Coronary artery (tissue), 2 donors: ENCODE measurements around the gene KRTAP10-6.
"Not testable (repeated sequence)": the region's sequence is repeated elsewhere in the genome, so short reads cannot be mapped to it uniquely, and the experiment has no call there.

Experiments used
- DNase-seq: peaks from one replicate; pipeline ENCODE4 v3.0.0-alpha.2; 2017; ENCODE audit warnings: low spot score
- H3K27ac ChIP-seq, 2 donors: fragments of 200-600 bp; sonication (generic); one replicate each; pipeline ENCODE4 v1.5.1; 2016 to 2019
- H3K4me3 ChIP-seq: fragments of 200-600 bp; sonication (generic); 2 replicates; pipeline ENCODE4 v1.5.1; 2016; ENCODE audit warnings: mild to moderate bottlenecking, moderate library complexity
- CTCF ChIP-seq: fragments of 200-600 bp; sonication (generic); IDR thresholded peaks from one replicate; pipeline ENCODE4 v1.5.1; 2019; ENCODE audit warnings: antibody characterized with exemption

KRTAP10-6 gene

GRCh38 chr21:44585892-44586291 lies 6.4 kb downstream of the KRTAP10-6 start:
- TF ChIP-seq CTCF: no peak
- Histone ChIP-seq H3K27ac (no peak overlapping the region), H3K4me3 (no peak overlapping the region)
- DNase-seq: no peak

GRCh38 chr21:44583800-44584147 lies 8.5 kb downstream of the KRTAP10-6 start:
- no peak for DNase-seq
- Histone ChIP-seq H3K4me3 (no peak overlapping the region), H3K27ac (no peak overlapping the region)
- no peak for TF ChIP-seq CTCF

- no peak for TF ChIP-seq CTCF
- no peak overlapping the region for H3K4me3 ChIP-seq
- H3K27ac ChIP-seq: no peak overlapping the region
- no peak for DNase-seq
Observed at GRCh38 chr21:44583089-44583799, 9.1 kb downstream of the KRTAP10-6 start.

GRCh38 chr21:44582055-44582454 lies 10.2 kb downstream of the KRTAP10-6 start:
- no peak overlapping the region for H3K27ac ChIP-seq
- no peak for TF ChIP-seq CTCF
- no peak overlapping the region for H3K4me3 ChIP-seq
- no peak for DNase-seq

GRCh38 chr21:44581158-44581557 lies 11.1 kb downstream of the KRTAP10-6 start:
- no peak for DNase-seq
- TF ChIP-seq CTCF: no peak
- Histone ChIP-seq H3K4me3 (no peak overlapping the region), H3K27ac (no peak overlapping the region)

GRCh38 chr21:44580231-44580821 lies 12.0 kb downstream of the KRTAP10-6 start, which contains the start of gene KRTAP10-5:
KRTAP10-5 (minus strand) TSS chr21:44580604; CDS start chr21:44580578, 26 bp downstream.
- DNase-seq, H3K27ac ChIP-seq, H3K4me3 ChIP-seq: not testable (repeated sequence)

- TF ChIP-seq CTCF: no peak
- Histone ChIP-seq H3K27ac (no peak overlapping the region), H3K4me3 (no peak overlapping the region)
- DNase-seq: no peak
Observed at GRCh38 chr21:44579833-44580144, 12.5 kb downstream of the KRTAP10-6 start.
